Stimulated activated CD4-positive, alpha-beta T cell treated with anti-CD3 and anti-CD28 coated beads, Interleukin-1b, Interleukin-23, amount 100 ng/mL, for 24 hours (primary cell): ENCODE results near the gene TMEM207.

Source experiments
- DNase-seq, 4 experiments: peaks; one replicate each; pipeline ENCODE4 v3.0.0-alpha.2; 2020; ENCODE audit warnings: low read depth in 4 of 4, low spot score in 1 of 4

The TMEM207 gene

DNA sequence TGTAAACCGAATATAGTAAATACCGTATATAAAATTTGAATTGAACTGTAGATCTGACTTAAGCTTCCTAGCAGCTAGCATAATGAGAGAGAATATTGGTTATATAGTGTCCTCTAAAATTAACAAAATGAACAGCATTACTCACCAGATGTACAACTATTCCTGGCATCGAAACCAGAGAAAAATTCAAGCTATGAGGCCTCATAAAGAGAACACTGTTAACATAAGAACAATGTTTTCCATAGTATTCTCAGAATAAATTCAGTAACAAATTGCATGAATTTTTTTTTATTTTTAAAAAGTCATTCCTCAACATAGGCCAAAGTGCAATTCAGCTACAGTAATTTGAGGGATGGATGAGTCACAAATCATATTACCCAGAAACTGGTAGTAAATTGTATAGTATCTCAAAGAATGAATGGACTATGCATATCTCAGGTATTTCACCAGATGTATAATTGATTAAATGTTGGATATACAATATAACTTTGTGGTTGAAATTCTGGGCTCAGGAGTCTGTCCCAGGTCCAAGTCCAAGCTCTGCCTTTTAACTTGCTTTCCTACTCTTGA lies 5.0 kb downstream of the TMEM207 start:
- DNase-seq = no peak

DNA sequence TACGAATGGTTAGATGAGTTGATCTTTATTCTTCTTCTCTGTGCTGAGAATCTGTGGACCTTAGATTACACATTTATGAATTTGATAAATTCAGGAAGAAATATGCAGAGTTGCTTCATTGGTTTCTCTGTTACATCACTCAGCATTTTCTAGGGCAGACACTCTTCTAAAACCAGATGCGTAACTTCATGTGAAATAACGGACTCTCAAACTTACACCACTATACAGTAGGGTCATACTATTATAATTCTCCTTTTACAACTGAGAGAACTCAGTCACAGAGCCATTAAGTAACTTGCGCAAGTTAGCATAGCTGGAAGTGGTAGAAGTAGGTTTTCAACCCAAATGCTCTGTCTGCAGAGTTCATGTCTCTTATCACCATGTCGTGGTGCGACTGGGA lies 5.7 kb downstream of the TMEM207 start:
- DNase-seq = no peak

DNA sequence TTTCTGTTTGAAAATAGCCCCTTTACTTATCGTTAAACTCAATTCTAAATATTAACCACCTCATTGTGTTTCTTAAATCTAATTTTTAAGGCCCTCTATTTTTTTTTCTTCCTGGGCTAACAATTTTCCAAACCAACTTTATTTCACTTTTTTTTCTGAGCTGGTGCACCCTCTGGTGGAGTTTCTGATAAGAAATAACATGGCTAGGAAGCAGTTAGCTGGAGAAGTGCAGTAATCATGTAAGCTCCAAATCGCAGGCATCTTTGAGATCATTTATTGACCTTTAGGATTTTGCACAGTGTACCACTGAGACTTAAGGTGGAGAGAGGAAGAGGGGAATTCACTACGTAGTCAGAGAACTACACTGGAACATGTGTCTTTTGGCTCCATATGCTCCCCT lies 6.4 kb downstream of the TMEM207 start:
- DNase-seq = no peak

DNA sequence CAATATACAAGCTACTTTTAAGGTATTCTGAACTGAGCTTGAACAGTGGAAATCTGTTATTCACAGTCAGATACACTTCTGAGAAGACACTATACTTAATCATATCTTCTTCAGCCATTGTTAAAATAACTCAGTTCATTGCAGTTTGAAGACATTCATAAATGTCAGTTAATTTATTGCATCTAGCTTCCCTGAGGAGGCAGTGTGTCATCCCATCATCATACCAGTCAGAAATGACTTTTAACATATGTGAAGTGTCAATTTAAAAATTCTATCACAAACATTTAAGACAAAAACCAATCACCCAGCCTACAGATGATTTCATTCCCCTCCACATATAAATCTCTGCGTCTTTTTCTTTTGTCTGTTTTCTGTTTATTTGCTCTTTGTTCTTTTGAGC lies 7.5 kb downstream of the TMEM207 start:
- DNase-seq = no peak

DNA sequence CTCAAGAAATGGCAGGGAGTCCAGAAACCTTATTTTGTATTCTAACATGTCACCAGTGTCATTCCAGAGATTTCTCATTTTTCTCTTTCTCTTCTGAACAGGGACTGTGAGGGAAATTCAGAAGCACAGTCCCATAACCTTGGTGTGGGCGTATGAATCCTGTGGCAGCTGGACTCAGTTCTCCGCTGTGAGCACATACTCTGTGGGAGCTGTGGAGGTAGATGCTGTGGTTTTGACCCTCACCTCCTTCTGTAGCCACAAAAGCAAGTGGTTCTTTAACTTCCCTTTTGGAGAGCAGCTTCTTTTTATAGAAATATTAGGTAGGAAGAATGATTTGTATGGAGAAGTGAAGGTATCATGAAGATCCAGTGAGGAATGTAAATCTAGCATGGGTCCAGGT lies 13.4 kb downstream of the TMEM207 start:
- DNase-seq = no peak

DNA sequence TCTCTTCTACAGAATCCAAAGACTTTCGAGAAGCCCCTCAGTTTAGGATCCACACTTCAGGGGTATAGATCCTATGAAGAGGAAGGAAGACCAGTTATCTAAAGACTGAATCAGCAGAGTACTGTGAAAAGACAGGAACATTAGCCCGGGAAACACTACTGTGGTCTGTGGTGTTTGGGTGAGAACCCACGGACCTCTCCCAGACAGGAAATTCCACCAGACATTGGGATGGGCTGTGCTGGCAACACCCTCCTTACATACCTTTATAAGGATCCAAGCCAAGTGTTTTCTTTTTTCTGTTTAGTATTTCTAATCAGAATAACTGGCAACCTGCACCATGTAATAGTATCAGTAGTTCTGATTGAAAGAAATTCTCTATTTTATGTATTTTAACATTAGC lies 14.1 kb downstream of the TMEM207 start:
- no peak for DNase-seq

DNA sequence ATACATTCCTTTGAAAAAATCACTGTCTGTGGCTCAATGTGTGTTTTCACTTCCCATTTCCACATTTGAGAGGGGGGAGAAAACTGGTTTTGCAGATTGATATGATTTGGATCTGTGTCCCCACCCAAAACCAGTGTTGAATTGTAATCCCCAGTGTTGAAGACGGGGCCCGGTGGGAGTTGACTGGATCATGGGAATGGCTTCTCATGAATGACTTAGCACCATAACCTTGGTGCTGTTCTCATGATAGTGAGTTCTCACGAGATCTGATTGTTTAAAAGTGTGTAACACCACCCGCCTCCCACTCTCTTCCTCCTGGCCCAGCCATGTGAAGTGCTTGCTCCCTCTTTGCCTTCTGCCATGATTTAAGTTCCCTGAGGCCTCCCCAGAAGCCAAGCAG lies 16.1 kb downstream of the TMEM207 start:
- no peak for DNase-seq

DNA sequence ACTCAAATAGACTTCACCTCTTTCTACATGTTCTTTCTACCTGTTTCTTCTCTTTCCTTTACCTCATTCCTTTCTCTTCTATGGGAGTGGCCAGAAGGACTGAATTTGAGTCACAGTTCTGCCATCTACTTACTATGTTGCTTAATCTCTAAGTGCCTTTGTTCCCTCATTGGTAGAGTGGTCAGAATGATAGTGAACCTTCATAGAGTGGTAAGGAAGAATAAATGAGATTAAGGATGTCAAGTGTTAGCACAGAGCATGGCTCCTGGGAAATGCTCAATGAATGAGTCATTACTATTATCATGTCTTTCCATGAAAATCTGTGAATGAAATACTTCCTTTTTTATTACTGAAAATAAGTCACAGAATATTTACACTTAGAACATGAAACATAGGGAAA lies 17.5 kb downstream of the TMEM207 start:
- no peak for DNase-seq

DNA sequence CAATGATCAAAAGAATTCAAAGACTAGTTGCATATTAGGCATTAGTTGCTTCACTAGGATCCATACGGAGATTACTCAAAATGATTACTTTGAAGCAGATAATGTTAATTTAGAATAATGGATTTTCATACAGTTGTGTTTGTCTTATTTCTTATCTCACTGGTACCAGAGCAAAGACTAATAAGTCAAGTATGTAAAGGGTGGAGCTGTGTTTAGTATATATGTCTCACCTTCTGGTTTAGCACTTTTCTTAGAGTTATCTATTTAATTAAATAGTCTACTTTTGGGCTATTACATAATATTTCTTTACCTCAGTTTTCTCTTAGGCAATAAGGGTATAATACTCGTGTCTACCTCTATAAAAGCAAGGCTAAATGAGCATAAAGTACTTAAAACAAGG lies 18.8 kb downstream of the TMEM207 start:
- DNase-seq = no peak

DNA sequence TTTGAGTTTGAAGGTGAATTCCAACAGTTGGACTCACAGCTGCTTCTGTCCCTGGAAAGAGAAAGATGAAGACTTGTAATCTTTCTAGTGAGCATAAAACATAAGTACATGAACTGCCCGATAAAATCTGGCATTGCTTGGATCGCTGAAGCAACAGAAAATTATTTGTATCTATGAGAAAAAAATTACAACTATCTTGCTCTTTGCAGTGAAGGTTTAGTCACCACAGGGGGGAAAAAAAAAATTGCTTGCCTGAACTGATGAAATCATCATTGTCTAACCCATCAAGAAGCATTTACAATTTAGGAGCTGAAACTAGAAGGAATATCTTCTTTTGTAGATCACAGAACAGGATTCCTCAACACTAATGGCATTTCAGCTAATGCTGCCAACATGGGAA lies 20.0 kb downstream of the TMEM207 start:
- no peak for DNase-seq

DNA sequence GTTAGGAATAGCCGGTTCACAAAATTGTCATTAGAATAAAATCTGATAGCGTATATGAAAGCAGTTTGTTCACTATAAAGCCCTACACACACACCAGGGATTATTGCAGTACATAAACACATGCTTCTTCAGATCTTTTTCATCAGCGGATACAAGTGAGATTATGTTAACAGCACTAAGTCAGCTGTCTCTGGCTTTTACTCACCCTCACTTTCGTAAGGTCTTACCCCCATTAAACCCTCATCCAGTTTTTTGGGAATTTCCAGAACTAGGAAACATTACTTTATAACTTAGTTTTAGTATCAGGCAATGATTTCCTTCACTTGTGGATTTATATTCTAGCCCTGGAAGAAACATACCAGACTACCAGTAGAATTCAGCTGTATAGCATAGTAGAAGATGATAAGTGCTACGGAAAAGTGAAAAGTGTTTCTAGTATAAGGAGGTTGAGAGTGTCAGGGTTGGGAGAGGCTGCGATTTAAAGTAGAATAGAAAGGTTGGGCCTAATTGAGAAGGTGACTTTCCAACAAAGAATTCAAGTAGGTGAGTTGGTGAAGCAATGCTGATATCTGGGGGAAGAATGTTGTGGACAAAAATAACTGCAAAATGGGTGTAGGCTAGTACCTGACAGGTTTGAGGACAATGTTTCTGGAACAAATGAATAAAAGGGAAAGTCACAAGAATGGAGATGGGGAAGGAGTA lies 22.7 kb downstream of the TMEM207 start:
- no peak for DNase-seq

DNA sequence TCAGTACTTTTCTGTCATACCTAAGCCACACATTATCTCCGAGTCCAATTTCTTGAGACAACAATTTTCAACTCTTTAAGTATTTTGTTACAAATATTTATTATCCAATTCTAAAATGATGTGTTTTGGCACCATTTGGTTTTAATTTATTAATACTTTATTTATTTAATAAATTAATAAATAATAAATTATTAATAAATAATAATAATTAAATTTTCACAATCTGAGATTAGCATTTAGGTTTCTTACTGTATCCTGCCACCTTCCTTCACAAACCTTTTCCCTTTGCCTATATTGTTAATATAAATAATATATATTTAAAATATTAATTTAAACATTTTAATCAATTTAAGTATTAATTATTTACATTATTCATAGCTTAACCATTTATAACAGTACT lies 23.9 kb downstream of the TMEM207 start:
- DNase-seq = no peak

DNA sequence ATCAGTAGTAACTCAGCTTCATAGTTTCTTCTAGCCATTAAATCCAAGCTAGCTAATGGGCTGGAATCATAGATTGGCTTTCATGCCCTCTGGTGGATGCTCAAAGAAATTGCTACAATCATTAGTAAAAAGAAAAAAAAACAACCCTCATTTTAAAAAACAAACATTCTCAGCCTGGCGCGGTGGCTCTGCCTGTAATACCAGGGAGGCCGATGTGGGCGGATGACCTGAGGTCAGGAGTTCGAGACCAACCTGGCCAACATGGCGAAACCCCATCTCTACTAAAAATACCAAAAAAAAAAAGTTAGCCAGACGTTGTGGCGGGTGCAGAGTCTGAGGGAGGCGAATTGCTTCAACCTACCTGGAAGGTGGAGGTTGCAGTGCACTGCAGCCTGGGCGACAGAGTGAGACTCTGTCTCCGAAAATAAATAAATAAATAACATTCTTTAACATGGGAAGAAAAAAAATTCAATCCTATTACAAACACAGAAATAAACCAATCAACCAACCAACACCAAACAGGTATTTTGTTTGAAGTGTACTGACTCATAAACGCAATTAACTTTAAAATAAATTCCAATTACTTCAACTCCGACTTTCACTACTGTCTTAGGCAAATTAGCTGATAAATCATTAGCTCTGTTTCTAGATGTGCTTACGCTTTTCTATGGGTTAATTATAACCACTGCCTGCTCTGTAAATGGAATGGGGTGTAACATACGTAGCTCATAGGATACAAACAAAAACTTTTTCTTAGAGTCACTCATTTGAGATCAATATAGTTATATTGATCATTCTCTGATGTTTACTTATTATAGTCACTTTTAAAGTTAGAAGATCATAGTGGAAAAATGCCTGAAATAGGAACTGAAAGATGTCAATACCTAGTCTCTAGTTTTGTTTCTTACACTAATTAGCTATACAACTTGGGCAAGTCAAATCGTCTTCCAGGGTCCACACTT lies 24.9 kb downstream of the TMEM207 start:
- DNase-seq = peak in 2 of 4 experiments; percentile 3 to 7

DNA sequence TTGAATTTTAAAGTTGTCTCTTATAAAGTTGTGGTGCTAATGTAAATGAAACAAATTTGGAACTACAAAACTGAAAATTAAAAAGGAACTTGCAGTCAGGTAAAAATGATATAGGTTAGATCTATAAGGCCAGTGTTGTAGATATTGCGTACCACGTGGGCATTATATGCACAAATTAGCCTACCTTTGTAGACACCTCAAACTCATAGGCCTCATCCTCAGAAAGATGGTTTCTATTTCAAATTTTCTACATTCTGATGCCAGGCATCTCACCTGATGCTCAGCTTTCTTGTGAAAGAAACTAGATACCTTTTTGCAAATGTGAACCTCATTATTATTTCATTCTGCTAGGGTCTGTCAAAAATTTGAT lies 25.6 kb downstream of the TMEM207 start:
- DNase-seq = no peak

DNA sequence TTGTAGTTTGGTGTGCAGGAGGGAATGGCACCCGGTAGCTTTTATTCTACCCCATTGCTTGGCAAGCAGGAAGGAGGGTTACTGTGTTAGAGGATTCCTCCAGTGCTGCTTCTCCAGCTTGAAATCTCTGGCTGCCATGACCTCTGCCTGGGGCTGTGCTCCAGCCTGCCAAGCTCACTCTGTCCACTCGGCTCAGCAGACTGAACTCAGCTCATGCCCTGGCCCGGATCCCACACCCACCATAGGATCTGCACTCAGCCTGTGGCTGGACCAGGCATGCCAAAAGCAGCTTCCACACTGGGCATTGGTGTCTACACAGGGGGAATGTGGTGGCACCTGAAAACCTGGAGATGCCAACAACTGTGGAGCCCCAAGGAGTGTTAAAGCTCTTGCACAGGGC lies 35.4 kb downstream of the TMEM207 start:
- no peak for DNase-seq

DNA sequence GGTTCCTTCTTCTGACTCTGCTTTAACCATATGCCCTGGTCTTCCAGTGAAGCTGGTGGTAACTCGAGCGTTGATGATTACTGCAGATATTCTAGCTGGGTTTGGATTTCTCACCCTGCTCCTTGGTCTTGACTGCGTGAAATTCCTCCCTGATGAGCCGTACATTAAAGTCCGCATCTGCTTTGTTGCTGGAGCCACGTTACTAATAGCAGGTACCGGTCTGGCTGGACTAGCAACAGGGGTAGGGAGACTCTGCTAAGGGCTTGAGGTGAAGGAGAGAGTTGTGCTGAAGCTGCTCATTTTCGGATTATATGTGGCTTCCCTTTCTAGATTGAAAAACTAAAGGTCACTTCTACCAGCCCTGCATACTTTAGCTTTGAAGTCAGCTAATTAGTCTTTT lies 45.0 kb downstream of the TMEM207 start:
- DNase-seq = no peak

DNA sequence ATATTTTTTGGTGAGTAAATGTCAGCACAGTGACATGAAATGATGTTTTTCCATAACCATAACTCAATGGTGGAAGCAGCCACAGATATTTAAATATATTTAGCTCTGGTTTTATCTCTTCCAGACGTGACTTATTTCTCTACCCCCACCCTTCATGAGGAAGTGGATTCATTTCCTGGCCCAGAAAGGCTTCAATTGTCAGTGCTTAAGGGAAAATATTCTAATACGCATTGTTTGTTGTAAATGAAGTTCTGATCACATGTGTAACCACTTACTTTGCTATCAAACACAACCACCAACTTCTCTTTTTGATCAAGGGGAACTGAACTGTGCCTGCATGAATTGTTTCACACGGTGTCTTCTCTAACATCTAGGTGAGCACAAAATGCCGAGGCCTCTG lies 47.7 kb downstream of the TMEM207 start:
- DNase-seq = no peak

DNA sequence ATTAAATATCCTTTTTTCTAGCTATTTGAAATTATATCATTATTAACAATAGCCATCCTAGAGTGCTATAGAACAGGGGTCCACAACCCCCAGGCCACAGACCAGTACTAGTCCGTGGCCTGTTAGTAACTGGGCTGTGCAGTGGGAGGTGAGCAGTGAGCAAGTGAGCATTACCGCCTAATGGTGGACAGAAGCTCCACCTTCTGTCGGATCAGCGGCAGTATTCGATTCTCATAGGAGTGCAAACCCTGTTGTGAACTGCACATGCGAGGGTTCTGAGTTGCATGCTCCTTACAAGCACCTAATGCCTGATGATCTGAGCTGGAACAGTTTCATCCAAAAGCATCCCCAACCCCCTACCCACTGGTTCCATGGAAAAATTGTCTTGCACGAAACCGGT lies 50.0 kb downstream of the TMEM207 start:
- DNase-seq = no peak

DNA sequence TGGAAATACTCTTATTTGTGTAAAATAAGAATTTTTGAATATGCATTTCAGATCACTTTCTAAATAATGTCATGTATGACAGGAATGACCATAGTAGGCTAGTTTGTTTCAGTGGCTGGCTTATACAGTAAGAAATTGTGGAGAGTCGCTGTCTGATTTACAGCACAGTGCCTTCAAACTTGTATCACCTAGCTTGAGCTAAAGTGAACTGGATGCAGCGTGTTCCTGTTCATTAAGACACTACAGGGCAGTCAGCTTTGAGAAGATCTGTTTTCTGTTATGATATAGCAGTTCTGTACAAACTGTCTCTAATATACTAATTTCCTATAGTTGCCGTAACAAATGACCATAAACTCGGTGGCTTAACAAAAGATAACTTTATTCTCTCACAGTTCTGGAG lies 51.8 kb downstream of the TMEM207 start:
- no peak for DNase-seq

DNA sequence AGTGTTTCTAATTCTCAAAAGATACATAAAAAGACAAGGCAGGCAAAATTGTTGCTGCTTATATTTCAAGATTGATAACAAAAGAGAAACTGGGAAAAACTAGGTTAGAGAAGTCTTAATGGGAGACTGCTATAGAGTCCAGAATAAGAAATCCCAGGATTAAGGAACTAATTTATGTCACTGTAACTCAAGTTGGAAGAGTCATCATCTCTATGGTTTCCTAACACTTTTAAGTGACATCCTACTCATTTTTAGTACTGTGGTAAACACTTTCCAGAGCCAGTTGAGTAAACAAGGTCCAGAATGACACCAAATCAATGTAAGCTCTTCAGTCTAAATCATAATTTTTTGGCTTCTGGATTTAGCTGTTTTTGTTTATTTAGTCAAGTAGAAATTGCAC lies 53.7 kb downstream of the TMEM207 start:
- no peak for DNase-seq

DNA sequence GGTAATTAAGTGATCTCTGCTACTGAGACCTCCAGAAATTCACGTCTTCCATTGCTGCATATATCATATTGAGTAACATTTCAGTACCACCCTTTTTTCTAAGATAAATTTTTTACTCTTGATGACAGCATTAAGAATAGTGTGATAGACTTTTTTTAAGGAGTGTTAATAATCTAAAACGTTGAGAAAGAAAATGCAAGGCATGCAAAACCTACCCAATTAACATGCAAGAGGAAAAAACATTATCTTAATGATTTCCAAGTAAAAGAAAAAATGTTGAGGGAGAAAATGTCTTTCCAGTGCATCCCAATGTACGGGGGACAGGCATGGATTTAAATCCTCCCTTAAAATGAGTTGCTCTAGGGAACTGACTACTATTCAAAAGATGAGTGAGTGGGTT lies 61.0 kb downstream of the TMEM207 start:
- no peak for DNase-seq

DNA sequence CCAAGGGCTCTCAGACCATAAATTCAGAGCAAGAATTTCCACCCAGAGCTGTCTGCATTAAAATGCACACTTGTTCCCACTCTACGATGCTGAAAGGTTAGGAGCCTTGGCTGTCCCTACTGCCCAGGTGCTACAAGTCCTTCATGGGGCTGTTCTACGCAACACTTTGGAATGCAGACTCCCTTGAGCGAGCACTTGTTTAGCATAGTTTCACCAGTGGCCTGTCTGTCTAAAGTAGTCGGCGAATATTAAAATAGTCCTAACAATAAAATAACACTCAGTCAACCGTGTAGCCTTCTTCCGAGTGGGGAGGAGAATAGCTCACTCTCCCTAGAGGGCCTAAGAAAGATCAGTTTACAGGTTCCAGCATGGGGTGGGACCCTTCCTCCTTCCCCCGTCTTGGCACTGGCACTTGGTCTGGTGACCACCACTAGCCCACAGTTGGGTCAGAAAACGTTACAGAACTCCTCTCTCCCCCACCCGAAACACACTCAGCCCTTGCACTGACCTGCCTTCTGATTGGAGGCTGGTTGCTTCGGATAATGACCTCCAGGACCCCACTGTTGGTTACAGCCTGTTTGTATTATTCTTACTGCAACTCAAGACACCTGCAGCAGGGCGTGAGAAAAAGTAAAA lies 62.0 kb downstream of the TMEM207 start, which contains the start of gene CLDN16:
Gene CLDN16 (plus strand): TSS at position 586 of the 636 bp plus-strand sequence. CDS start 167 bp downstream, outside the sequence.
- DNase-seq = no peak
